ENCODE results near the gene ANGPTL2. TPM values are rescaled to one million over a fixed set of nuclear protein-coding genes. Genes with fewer than 3 reads are reported as not detected.

Gene ANGPTL2
- total and polyA plus RNA-seq, 2 of the 4 experiments (the other 2 are of a cell fraction), result 9.5 to 25.1 TPM

DNA sequence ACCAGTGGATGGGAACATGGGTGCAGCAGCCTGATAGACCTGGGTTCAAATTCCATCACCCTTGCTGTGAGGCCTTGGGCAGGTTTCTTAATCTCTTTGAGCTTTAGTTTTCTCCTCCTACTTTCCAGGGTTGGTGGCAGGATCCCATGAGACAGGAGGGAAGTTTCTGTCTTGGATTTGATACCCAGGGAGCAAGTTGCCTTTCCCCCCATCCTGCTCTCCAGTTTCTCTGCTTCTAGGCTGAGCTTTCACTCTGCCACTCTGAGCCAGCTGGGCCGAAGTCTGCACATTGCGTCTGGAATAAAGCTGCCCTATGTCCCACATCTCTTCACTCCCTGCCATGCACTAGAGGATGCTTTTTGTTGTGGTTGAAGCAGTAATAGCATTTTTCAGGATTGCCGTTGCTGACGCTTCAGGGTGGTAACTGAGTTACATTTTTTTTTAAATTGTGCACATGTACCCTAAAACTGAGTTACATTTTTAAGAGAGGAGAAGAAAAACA is 40.5 kb upstream of the ANGPTL2 start:
- no peaks in the 10 kb centered on the region for H4K20me1 ChIP-seq (ENCODE audit: insufficient read depth, low read length)
- TF ChIP-seq FOS (IDR thresholded peaks at IDR 0.05; ENCODE audit: low read depth, low read length) (no peak), MXI1 (IDR thresholded peaks at IDR 0.05; ENCODE audit: borderline replicate concordance, low read depth, low read length) (no peak), NFE2L2 (IDR thresholded peaks at IDR 0.05; ENCODE audit: low read depth, low read length) (no peak), POLR2A (IDR thresholded peaks at IDR 0.05; ENCODE audit: low read depth, low read length) (no peak), RCOR1 (IDR thresholded peaks at IDR 0.05; ENCODE audit: insufficient replicate concordance, low read length) (no peak), BHLHE40 (IDR thresholded peaks at IDR 0.05; ENCODE audit: low read depth, low read length) (no peak), SMC3 (IDR thresholded peaks at IDR 0.05; ENCODE audit: low read depth, low read length) (no peak), MAZ (IDR thresholded peaks at IDR 0.05; ENCODE audit: borderline replicate concordance, low read depth, low read length) (no peak), CHD1 (IDR thresholded peaks at IDR 0.05; ENCODE audit: low read depth, low read length) (no peak), CEBPB (IDR thresholded peaks at IDR 0.05; ENCODE audit: low read depth, low read length) (no peak)
- TF ChIP-seq, protein P1, sequence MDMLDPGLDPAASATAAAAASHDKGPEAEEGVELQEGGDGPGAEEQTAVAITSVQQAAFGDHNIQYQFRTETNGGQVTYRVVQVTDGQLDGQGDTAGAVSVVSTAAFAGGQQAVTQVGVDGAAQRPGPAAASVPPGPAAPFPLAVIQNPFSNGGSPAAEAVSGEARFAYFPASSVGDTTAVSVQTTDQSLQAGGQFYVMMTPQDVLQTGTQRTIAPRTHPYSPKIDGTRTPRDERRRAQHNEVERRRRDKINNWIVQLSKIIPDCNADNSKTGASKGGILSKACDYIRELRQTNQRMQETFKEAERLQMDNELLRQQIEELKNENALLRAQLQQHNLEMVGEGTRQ (IDR thresholded peaks at IDR 0.05; ENCODE audit: low read depth, low read length), result no peak
- H2AK9ac ChIP-seq (replicated peaks; ENCODE audit: low read depth, low read length, poor library complexity), result no peak overlapping the region
- H3K79me1 ChIP-seq (ENCODE audit: low read depth in 1 of 2, low read length in 2 of 2), result no peaks in the 10 kb centered on the region
- H2BK20ac ChIP-seq (ENCODE audit: low read depth, low read length), result peak overlapping the region; percentile 84
- in situ Hi-C loops (cut with MboI; ENCODE audit: low sequenced_read_pairs) (no loop called here), intact Hi-C loops (cut with micrococcal nuclease) (no loop called here), dilution Hi-C loops (cut with HindIII; ENCODE audit: low sequenced_read_pairs, unreplicated experiment) (no loop called here)
- CTCF ChIA-PET, result interaction anchor here (0.9 kb wide), 1 partner anchor 28 kb away, joined by 3 read pairs; no protein-coding TSS in a partner anchor
- ATAC-seq (ENCODE audit: low read depth) (no peak), DNase-seq (no peak)
- peak overlapping the region; percentile 3 for H2AFZ ChIP-seq (replicated peaks; ENCODE audit: low read length, poor library complexity)
- peak overlapping the region; percentile 66 for H3K4ac ChIP-seq (ENCODE audit: low read depth, low read length)
- H3K9me3 ChIP-seq (ENCODE audit: control insufficient read depth, insufficient read depth, low read length), result no peaks in the 10 kb centered on the region
- H3K56ac ChIP-seq (ENCODE audit: extremely low read depth, insufficient read depth, low read length), result no peak overlapping the region
- H3K9ac ChIP-seq (ENCODE audit: low read depth, low read length), result no peak overlapping the region
- no peaks in the 10 kb centered on the region for H3K27me3 ChIP-seq (ENCODE audit: control insufficient read depth, insufficient read depth, low read length)
- WGBS, 2 experiments (ENCODE audit: extremely low coverage in 2 of 2, insufficient read length in 1 of 2), result no CpG with 5 or more reads among the region's 4 CpGs
- H4K91ac ChIP-seq (ENCODE audit: insufficient read depth, low read depth, low read length), result peak overlapping the region; percentile 79
- H4K8ac ChIP-seq (ENCODE audit: low read depth in 2 of 2, low read length in 2 of 2), result peak overlapping the region; percentile 19 to 42
- BruUV-seq (replicated peaks), result no TSS peak
- H2AK5ac ChIP-seq (ENCODE audit: low read depth, low read length), result peak overlapping the region; percentile 91; the same call in 1 of the 2 replicates
- H3K27ac ChIP-seq (ENCODE audit: insufficient read depth, low read length), result 0 out of 2 replicates have a peak overlapping the region, but pooled peaks have one; percentile 1
- H3K9me1 ChIP-seq (ENCODE audit: insufficient read depth, low read length), result peaks cover 26% of the 10 kb centered on the region
- H3K4me1 ChIP-seq (ENCODE audit: control insufficient read depth, insufficient read depth, low read length), result peaks cover 21% of the 10 kb centered on the region
- peak overlapping the region; percentile 46 for H4K5ac ChIP-seq (ENCODE audit: low read depth, low read length)
- no peak overlapping the region for H3K4me3 ChIP-seq (ENCODE audit: insufficient read depth, low read depth, low read length)
- peak overlapping the region; percentile 56 for H3K14ac ChIP-seq (replicated peaks; ENCODE audit: low read depth, low read length)
- H2BK15ac ChIP-seq (ENCODE audit: low read depth, low read length), result peak overlapping the region; percentile 40; the same call in 2 of the 3 replicates
- H3K36me3 ChIP-seq (ENCODE audit: control insufficient read depth, insufficient read depth, low read length), result no peaks in the 10 kb centered on the region
- peak overlapping the region; percentile 74 for H3K18ac ChIP-seq (ENCODE audit: low read depth, low read length)
- peak overlapping the region; percentile 70 for H2BK120ac ChIP-seq (ENCODE audit: low read depth, low read length)
- POLR2A ChIA-PET (ENCODE audit: unreplicated experiment), result interaction anchor here (0.9 kb wide), 1 partner anchor 23 kb away, joined by 3 read pairs; no protein-coding TSS in a partner anchor
- H3K4me2 ChIP-seq (ENCODE audit: low read depth, low read length), result no peak overlapping the region
- H2BK5ac ChIP-seq (ENCODE audit: low read depth, low read length, poor library complexity, severe bottlenecking), result peak overlapping the region; percentile 67
- no peak overlapping the region; the same call in 1 of the 2 replicates for H3K23ac ChIP-seq (ENCODE audit: low read depth, low read length)
